Breast epithelium (tissue), 4 donors: ENCODE results near the gene SLC6A7. TPM values are rescaled to one million over a fixed set of nuclear protein-coding genes. Genes with fewer than 3 reads are reported as not detected.

Experiments
- DNase-seq, 2 donors: peaks; one replicate each; pipeline ENCODE4 v3.0.0-alpha.2; 2019; ENCODE audit warnings: low spot score in 2 of 2
- H3K27ac ChIP-seq, 2 donors: fragments of 200-600 bp; sonication (generic) in 1 of 2; one replicate each; pipeline ENCODE4 v1.5.1; 2016 to 2019; ENCODE audit warnings: mild to moderate bottlenecking in 1 of 2
- H3K27me3 ChIP-seq, 2 donors: fragments of 200-600 bp; sonication (generic) in 1 of 2; one replicate each; pipeline versions ENCODE4 v1.5.1 to v1.6.0; 2017 to 2019; ENCODE audit warnings: control low read depth in 1 of 2, mild to moderate bottlenecking in 1 of 2
- H3K36me3 ChIP-seq: fragments of 200-600 bp; one replicate; pipeline ENCODE4 v1.5.1; 2019
- H3K4me1 ChIP-seq, 2 donors: fragments of 200-600 bp; sonication (generic); one replicate each; pipeline ENCODE4 v1.5.1; 2016 to 2019; ENCODE audit warnings: control low read depth in 1 of 2
- H3K4me3 ChIP-seq, 3 donors: fragments of 200-600 bp; sonication (generic); 1 replicate in 2 of 3; 2 replicates in 1 of 3; pipeline ENCODE4 v1.5.1; 2016 to 2019; ENCODE audit warnings: mild to moderate bottlenecking in 3 of 3, moderate library complexity in 2 of 3
- H3K9me3 ChIP-seq, 2 donors: fragments of 200-600 bp; sonication (generic) in 1 of 2; one replicate each; pipeline ENCODE4 v1.5.1; 2016 to 2019; ENCODE audit warnings: control low read depth in 1 of 2
- CTCF ChIP-seq, 3 donors: fragments of 450-650 bp; IDR thresholded peaks; one replicate each; pipeline ENCODE4 v1.5.1; 2016 to 2017; ENCODE audit warnings: antibody characterized with exemption in 3 of 3, mild to moderate bottlenecking in 3 of 3, moderate library complexity in 3 of 3
- POLR2A ChIP-seq: fragments of 450-650 bp; IDR thresholded peaks from one replicate; pipeline ENCODE4 v1.6.1; 2016; ENCODE audit warnings: antibody characterized with exemption, mild to moderate bottlenecking, moderate library complexity
- POLR2AphosphoS5 ChIP-seq, 3 donors: sonication (generic); formaldehyde crosslinking; IDR thresholded peaks; one replicate each; pipeline ENCODE4 v1.6.1; 2017; ENCODE audit warnings: antibody characterized with exemption in 3 of 3
- intact Hi-C: fragments of 100-400 bp; cut with DNase I; formaldehyde crosslinking; loops from one replicate; pipeline ENCODE4 v1.15.1; 2023; ENCODE audit warnings: low total_unique reads
- total RNA-seq, 3 donors: library from RNA; depleted of rRNA; stranded (reverse); fragments of >200 nt; gene quantifications; one replicate each; pipeline ENCODE4 v1.1.0, GENCODE V29; 2016

Gene SLC6A7
- total RNA-seq, 3 donors from 2014 or later: 0.15 to 0.16 TPM; not detected in 1

- no peak for DNase-seq
- no peak overlapping the region for H3K4me3 ChIP-seq
- no peaks in the 10 kb centered on the region for H3K4me1 ChIP-seq
- H3K27ac ChIP-seq: no peak overlapping the region
- no peak for TF ChIP-seq POLR2A
- no peak for TF ChIP-seq CTCF (IDR thresholded peaks at IDR 0.05)
- no peak for TF ChIP-seq POLR2AphosphoS5 (IDR thresholded peaks at IDR 0.05)
- intact Hi-C loops: loop anchor here (5.0 kb wide), 1 partner anchor 443 kb away; no protein-coding TSS in a partner anchor
- no peaks in the 10 kb centered on the region for H3K9me3 ChIP-seq
- H3K36me3 ChIP-seq: no peaks in the 10 kb centered on the region
- no peaks in the 10 kb centered on the region for H3K27me3 ChIP-seq
These were observed 64.9 kb downstream of the SLC6A7 start for GRCh38 chr5:150254774-150255173.

- Histone ChIP-seq H3K27me3 (no peaks in the 10 kb centered on the region), H3K4me1 (no peaks in the 10 kb centered on the region), H3K4me3 (no peak overlapping the region), H3K36me3 (no peaks in the 10 kb centered on the region), H3K27ac (no peak overlapping the region), H3K9me3 (no peaks in the 10 kb centered on the region)
- no peak for DNase-seq
- TF ChIP-seq POLR2A: no peak
- TF ChIP-seq POLR2AphosphoS5 (IDR thresholded peaks at IDR 0.05): no peak
- TF ChIP-seq CTCF (IDR thresholded peaks at IDR 0.05): no peak
- intact Hi-C loops: no loop called here
These were observed 66.0 kb downstream of the SLC6A7 start for GRCh38 chr5:150255659-150256409.

GRCh38 chr5:150256410-150257064 lies 66.7 kb downstream of the SLC6A7 start:
- H3K27me3 ChIP-seq: no peaks in the 10 kb centered on the region
- no peak overlapping the region for H3K27ac ChIP-seq
- H3K9me3 ChIP-seq: no peaks in the 10 kb centered on the region
- no peaks in the 10 kb centered on the region for H3K4me1 ChIP-seq
- no peak overlapping the region for H3K4me3 ChIP-seq
- no peak for TF ChIP-seq POLR2A
- no peak for TF ChIP-seq CTCF (IDR thresholded peaks at IDR 0.05)
- TF ChIP-seq POLR2AphosphoS5 (IDR thresholded peaks at IDR 0.05): no peak
- DNase-seq: no peak
- H3K36me3 ChIP-seq: no peaks in the 10 kb centered on the region
- intact Hi-C loops: no loop called here

- Histone ChIP-seq H3K4me1 (no peaks in the 10 kb centered on the region), H3K36me3 (no peaks in the 10 kb centered on the region), H3K9me3 (no peaks in the 10 kb centered on the region), H3K4me3 (no peak overlapping the region), H3K27ac (no peak overlapping the region), H3K27me3 (no peaks in the 10 kb centered on the region)
- TF ChIP-seq POLR2AphosphoS5 (IDR thresholded peaks at IDR 0.05) (no peak), POLR2A (no peak), CTCF (IDR thresholded peaks at IDR 0.05) (no peak)
- DNase-seq: no peak
- intact Hi-C loops: no loop called here
These were observed 67.6 kb downstream of the SLC6A7 start for GRCh38 chr5:150257424-150257823.

- no peaks in the 10 kb centered on the region for H3K4me1 ChIP-seq
- intact Hi-C loops: no loop called here
- H3K4me3 ChIP-seq: no peak overlapping the region
- no peaks in the 10 kb centered on the region for H3K36me3 ChIP-seq
- H3K27ac ChIP-seq: no peak overlapping the region
- no peak for DNase-seq
- H3K9me3 ChIP-seq: no peaks in the 10 kb centered on the region
- no peak for TF ChIP-seq POLR2AphosphoS5 (IDR thresholded peaks at IDR 0.05)
- TF ChIP-seq CTCF (IDR thresholded peaks at IDR 0.05): no peak
- TF ChIP-seq POLR2A: no peak
- H3K27me3 ChIP-seq: no peaks in the 10 kb centered on the region
These were observed 68.3 kb downstream of the SLC6A7 start for GRCh38 chr5:150258130-150258529.
